Stimulated activated CD4-positive, alpha-beta T cell treated with anti-CD3 and anti-CD28 coated beads, Interleukin-2, amount 100 ng/mL, for 24 hours (primary cell): Measurements from ENCODE around the gene SPTBN4.

Experiments used
- DNase-seq, 2 donors: peaks; one replicate each; pipeline ENCODE4 v3.0.0-alpha.2; 2020

Gene SPTBN4

GRCh38 chr19:40607311-40608239, 140.8 kb downstream of the SPTBN4 start:
- no peak for DNase-seq

- no peak for DNase-seq
These were observed 141.4 kb downstream of the SPTBN4 start for GRCh38 chr19:40608240-40608621.

- no peak for DNase-seq
These were observed 142.2 kb downstream of the SPTBN4 start for GRCh38 chr19:40608957-40609356.

- peak; percentile 95 to 96 for DNase-seq
These were observed 143.0 kb downstream of the SPTBN4 start for GRCh38 chr19:40609561-40610395.

- DNase-seq = peak; percentile 64 to 68
These were observed 143.7 kb downstream of the SPTBN4 start for GRCh38 chr19:40610396-40611064.

GRCh38 chr19:40611096-40611495, 144.3 kb downstream of the SPTBN4 start:
- no peak for DNase-seq

GRCh38 chr19:40611900-40612698, 145.3 kb downstream of the SPTBN4 start:
- DNase-seq = no peak

GRCh38 chr19:40612831-40613689, 146.3 kb downstream of the SPTBN4 start:
- peak; percentile 86 to 89 for DNase-seq

GRCh38 chr19:40613690-40614621, 147.2 kb downstream of the SPTBN4 start:
- DNase-seq = peak; percentile 89 to 91

- DNase-seq = peak; percentile 98 to 99
These were observed 148.0 kb downstream of the SPTBN4 start for GRCh38 chr19:40614622-40615411.

GRCh38 chr19:40616178-40616577, 149.4 kb downstream of the SPTBN4 start:
- DNase-seq = no peak

- no peak for DNase-seq
These were observed 150.1 kb downstream of the SPTBN4 start for GRCh38 chr19:40616941-40617340.

GRCh38 chr19:40617961-40618360, 151.2 kb downstream of the SPTBN4 start:
- DNase-seq = no peak

- DNase-seq = no peak
These were observed 152.7 kb downstream of the SPTBN4 start for GRCh38 chr19:40619333-40620160.

- DNase-seq = no peak
These were observed 153.3 kb downstream of the SPTBN4 start for GRCh38 chr19:40620161-40620485.

GRCh38 chr19:40621283-40621682, 154.5 kb downstream of the SPTBN4 start:
- no peak for DNase-seq

GRCh38 chr19:40621966-40622772, 155.4 kb downstream of the SPTBN4 start:
- DNase-seq = no peak

- no peak for DNase-seq
These were observed 155.9 kb downstream of the SPTBN4 start for GRCh38 chr19:40622773-40623075.
